ENCODE measurements around the gene TMEM14C.

DNA sequence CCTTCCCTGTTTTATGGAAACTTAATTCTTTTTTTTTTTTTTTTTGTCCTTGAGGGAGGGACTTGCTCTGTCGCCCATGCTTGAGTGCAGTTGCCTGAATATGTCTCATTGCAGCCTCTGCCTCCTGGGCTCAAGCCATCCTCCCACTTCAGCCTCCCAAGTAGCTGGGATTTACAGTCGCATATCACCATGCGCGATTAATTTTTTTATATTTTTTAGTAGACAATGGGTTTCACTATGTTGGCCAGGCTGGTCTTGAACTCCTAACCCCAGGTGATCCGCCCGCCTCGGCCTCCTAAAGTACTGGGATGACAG is 654 bp downstream of the TMEM14C start:
- TF ChIP-seq, protein P1, sequence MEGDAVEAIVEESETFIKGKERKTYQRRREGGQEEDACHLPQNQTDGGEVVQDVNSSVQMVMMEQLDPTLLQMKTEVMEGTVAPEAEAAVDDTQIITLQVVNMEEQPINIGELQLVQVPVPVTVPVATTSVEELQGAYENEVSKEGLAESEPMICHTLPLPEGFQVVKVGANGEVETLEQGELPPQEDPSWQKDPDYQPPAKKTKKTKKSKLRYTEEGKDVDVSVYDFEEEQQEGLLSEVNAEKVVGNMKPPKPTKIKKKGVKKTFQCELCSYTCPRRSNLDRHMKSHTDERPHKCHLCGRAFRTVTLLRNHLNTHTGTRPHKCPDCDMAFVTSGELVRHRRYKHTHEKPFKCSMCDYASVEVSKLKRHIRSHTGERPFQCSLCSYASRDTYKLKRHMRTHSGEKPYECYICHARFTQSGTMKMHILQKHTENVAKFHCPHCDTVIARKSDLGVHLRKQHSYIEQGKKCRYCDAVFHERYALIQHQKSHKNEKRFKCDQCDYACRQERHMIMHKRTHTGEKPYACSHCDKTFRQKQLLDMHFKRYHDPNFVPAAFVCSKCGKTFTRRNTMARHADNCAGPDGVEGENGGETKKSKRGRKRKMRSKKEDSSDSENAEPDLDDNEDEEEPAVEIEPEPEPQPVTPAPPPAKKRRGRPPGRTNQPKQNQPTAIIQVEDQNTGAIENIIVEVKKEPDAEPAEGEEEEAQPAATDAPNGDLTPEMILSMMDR (IDR thresholded peaks at IDR 0.05) = no peak
- TF ChIP-seq POLR2A (IDR thresholded peaks at IDR 0.05) = no peak

Data from adrenal gland (tissue), 5 donors.